DOHH2 (cell line): ENCODE results near the gene PCBP2.

Experiments
- H3F3A ChIP-seq: fragments of 200-600 bp; sonication (generic), shearing (Covaris generic); 2 replicates; pipeline ENCODE4 v1.6.0; 2016; ENCODE audit warnings: antibody characterized with exemption, mild to moderate bottlenecking; ENCODE audit not compliant: control insufficient read depth, insufficient read depth
- H3K27ac ChIP-seq: fragments of 200-600 bp; sonication (generic); 2 replicates; pipeline ENCODE4 v1.5.1; 2014; ENCODE audit warnings: low read depth, mild to moderate bottlenecking, low read length, moderate library complexity
- H3K27me3 ChIP-seq: fragments of 200-600 bp; sonication (generic); 2 replicates; pipeline ENCODE4 v1.6.1; 2014; ENCODE audit warnings: mild to moderate bottlenecking, low read length, mixed read lengths; ENCODE audit not compliant: control insufficient read depth
- H3K36me3 ChIP-seq: fragments of 200-600 bp; sonication (generic); 2 replicates; pipeline ENCODE4 v1.6.1; 2014; ENCODE audit warnings: mild to moderate bottlenecking, low read length, moderate library complexity, mixed read lengths; ENCODE audit not compliant: control insufficient read depth
- H3K4me1 ChIP-seq: fragments of 200-600 bp; sonication (generic); 2 replicates; pipeline ENCODE4 v1.6.1; 2014; ENCODE audit warnings: mild to moderate bottlenecking, low read length, mixed read lengths; ENCODE audit not compliant: control insufficient read depth
- H3K4me2 ChIP-seq: fragments of 200-600 bp; sonication (generic); 2 replicates; pipeline ENCODE4 v1.6.0; 2014; ENCODE audit warnings: mild to moderate bottlenecking, low read length, moderate library complexity
- H3K4me3 ChIP-seq: fragments of 200-600 bp; sonication (generic); 2 replicates; pipeline ENCODE4 v1.5.1; 2014; ENCODE audit warnings: mild to moderate bottlenecking, low read length, mixed read lengths
- H3K79me2 ChIP-seq: fragments of 200-600 bp; sonication (generic); 2 replicates; pipeline ENCODE4 v1.6.1; 2014; ENCODE audit warnings: mild to moderate bottlenecking, low read length, mixed read lengths; ENCODE audit not compliant: control insufficient read depth
- H3K9me2 ChIP-seq: fragments of 200-600 bp; sonication (generic); replicated peaks from 2 replicates; pipeline ENCODE4 v1.6.1; 2014; ENCODE audit warnings: mild to moderate bottlenecking, low read length, mixed read lengths; ENCODE audit not compliant: control insufficient read depth
- H3K9me3 ChIP-seq: fragments of 200-600 bp; sonication (generic); 2 replicates; pipeline ENCODE4 v1.6.1; 2014; ENCODE audit warnings: antibody characterized with exemption, low read length, mixed read lengths; ENCODE audit not compliant: control insufficient read depth, insufficient read depth
- H4K20me1 ChIP-seq: fragments of 200-600 bp; sonication (generic); 2 replicates; pipeline ENCODE4 v1.6.0; 2014; ENCODE audit warnings: low read depth, mild to moderate bottlenecking, antibody characterized with exemption, low read length, moderate library complexity; ENCODE audit not compliant: control insufficient read depth, insufficient read depth
- CTCF ChIP-seq: fragments of 200-600 bp; sonication (generic); IDR thresholded peaks from one replicate; pipeline ENCODE4 v1.5.1; 2014; ENCODE audit warnings: antibody characterized with exemption, mild to moderate bottlenecking, low read depth, low read length; ENCODE audit not compliant: poor library complexity, severe bottlenecking
- EZH2phosphoT487 ChIP-seq: fragments of 200-600 bp; sonication (generic); IDR thresholded peaks from 2 replicates; pipeline ENCODE4 v1.6.1; 2017; ENCODE audit warnings: borderline replicate concordance, mild to moderate bottlenecking, antibody characterized with exemption, low read length, moderate library complexity, mixed read lengths

The PCBP2 gene

GRCh38 chr12:53516758-53517455 lies 65.0 kb downstream of the PCBP2 start:
- H3K79me2 ChIP-seq, result no peaks in the 10 kb centered on the region
- H3K9me2 ChIP-seq, result no peaks in the 10 kb centered on the region
- H4K20me1 ChIP-seq, result no peaks in the 10 kb centered on the region
- TF ChIP-seq EZH2phosphoT487 (no peak), CTCF (no peak)
- no peak overlapping the region for H3K27ac ChIP-seq
- no peaks in the 10 kb centered on the region for H3K27me3 ChIP-seq
- no peaks in the 10 kb centered on the region for H3K9me3 ChIP-seq
- 0 out of 2 replicates have a peak, but pooled peaks cover 3% of the 10 kb centered on the region for H3F3A ChIP-seq
- H3K4me2 ChIP-seq, result no peak overlapping the region
- peaks cover 16% of the 10 kb centered on the region; the same call in 1 of the 2 replicates for H3K36me3 ChIP-seq
- H3K4me3 ChIP-seq, result no peak overlapping the region
- H3K4me1 ChIP-seq, result no peaks in the 10 kb centered on the region

GRCh38 chr12:53518381-53518780 lies 66.5 kb downstream of the PCBP2 start:
- no peaks in the 10 kb centered on the region for H3K9me3 ChIP-seq
- H3K4me2 ChIP-seq, result no peak overlapping the region
- no peaks in the 10 kb centered on the region for H3F3A ChIP-seq
- no peaks in the 10 kb centered on the region for H3K9me2 ChIP-seq
- no peaks in the 10 kb centered on the region for H3K27me3 ChIP-seq
- no peaks in the 10 kb centered on the region for H3K79me2 ChIP-seq
- H3K4me3 ChIP-seq, result no peak overlapping the region
- no peaks in the 10 kb centered on the region for H4K20me1 ChIP-seq
- TF ChIP-seq CTCF (no peak), EZH2phosphoT487 (no peak)
- H3K4me1 ChIP-seq, result no peaks in the 10 kb centered on the region
- peaks cover 28% of the 10 kb centered on the region for H3K36me3 ChIP-seq
- no peak overlapping the region for H3K27ac ChIP-seq

- Histone ChIP-seq H3K4me2 (no peak overlapping the region), H3K27ac (no peak overlapping the region), H3K36me3 (peaks cover 19% of the 10 kb centered on the region), H3K9me2 (no peaks in the 10 kb centered on the region), H3K9me3 (no peaks in the 10 kb centered on the region), H3K4me1 (no peaks in the 10 kb centered on the region), H3F3A (no peaks in the 10 kb centered on the region), H3K4me3 (no peak overlapping the region), H4K20me1 (no peaks in the 10 kb centered on the region), H3K79me2 (no peaks in the 10 kb centered on the region), H3K27me3 (no peaks in the 10 kb centered on the region)
- no peak for TF ChIP-seq CTCF
- no peak for TF ChIP-seq EZH2phosphoT487
Measured at GRCh38 chr12:53523131-53523530, 71.2 kb downstream of the PCBP2 start.
